Measurements from ENCODE around the gene SF1.

- no peak for TF ChIP-seq EZH2 (IDR thresholded peaks at IDR 0.05; ENCODE audit: insufficient read depth, poor library complexity, severe bottlenecking)
- no peak for TF ChIP-seq EZH2phosphoT487 (IDR thresholded peaks at IDR 0.05; ENCODE audit: insufficient read depth, low read depth)
Measured at GRCh38 chr11:64772303-64773018, 5.9 kb downstream of the SF1 start.
